ENCODE data around the gene ENKD1.
A peak's percentile ranks its signal among the peaks of the same experiment; 100 is the strongest.

The ENKD1 gene

DNA sequence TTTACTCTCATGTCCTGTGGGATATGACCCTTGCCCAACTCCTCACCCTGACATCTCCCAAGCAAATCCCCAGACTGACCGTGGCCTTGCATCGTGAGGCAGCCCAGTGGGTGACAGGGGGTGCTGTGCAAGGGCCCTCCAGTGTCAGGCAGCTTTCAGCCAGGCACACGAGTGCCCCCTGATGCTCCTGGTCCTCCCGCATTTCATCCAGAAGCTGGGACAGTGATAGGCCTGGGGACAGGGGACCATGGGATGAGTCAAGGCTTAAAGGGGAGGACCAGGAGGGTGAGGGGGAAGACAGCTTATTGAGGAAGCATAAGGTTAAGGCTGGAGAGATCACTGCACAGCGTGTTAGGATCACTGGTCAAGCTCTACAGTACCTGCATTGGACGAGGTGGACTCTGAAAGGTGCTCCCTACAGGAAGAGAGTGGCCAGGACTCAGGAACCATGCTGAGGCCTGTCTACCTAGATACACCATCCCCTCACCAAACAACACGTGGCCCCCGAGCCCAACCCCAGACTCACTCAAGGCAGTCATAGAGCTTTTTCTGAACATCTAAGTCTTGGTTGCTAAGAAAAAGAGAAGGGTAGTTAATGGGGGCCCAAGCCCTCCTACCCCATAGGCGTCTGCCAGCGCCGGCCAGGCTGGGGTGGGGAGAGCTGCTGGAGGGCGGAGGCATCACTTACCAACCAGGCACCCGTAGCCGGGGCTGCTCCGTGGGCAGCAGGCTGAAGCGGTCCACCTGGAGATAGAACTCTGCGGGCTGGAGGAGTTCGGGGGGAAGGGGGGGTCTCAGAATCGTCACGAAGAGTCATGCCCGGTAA, 7.5 kb downstream of the ENKD1 start:
- H3K9ac ChIP-seq (ENCODE audit: low read depth in 1 of 2, low read length in 2 of 2) = peak overlapping the region; percentile 54 to 88
- no peak overlapping the region for H3K27ac ChIP-seq (ENCODE audit: low read depth in 2 of 2, low read length in 2 of 2)
- peaks cover 4% of the 10 kb centered on the region in 2 donors for H3K36me3 ChIP-seq (ENCODE audit: control insufficient read depth in 2 of 2, insufficient read depth in 2 of 2, low read length in 2 of 2)
- peak overlapping the region; percentile 97 to 99 for H3K4me3 ChIP-seq (ENCODE audit: low read length in 2 of 2)
- H3K4me1 ChIP-seq (ENCODE audit: control insufficient read depth in 2 of 2, insufficient read depth in 2 of 2, low read length in 2 of 2) = peaks cover 16 to 20% of the 10 kb centered on the region in 2 donors
- H3K9me3 ChIP-seq (ENCODE audit: control insufficient read depth in 2 of 2, low read length in 2 of 2) = no peaks in the 10 kb centered on the region
- peaks cover 8 to 16% of the 10 kb centered on the region in 2 donors for H3K27me3 ChIP-seq (ENCODE audit: control insufficient read depth in 2 of 2, insufficient read depth in 2 of 2, low read length in 2 of 2)

DNA sequence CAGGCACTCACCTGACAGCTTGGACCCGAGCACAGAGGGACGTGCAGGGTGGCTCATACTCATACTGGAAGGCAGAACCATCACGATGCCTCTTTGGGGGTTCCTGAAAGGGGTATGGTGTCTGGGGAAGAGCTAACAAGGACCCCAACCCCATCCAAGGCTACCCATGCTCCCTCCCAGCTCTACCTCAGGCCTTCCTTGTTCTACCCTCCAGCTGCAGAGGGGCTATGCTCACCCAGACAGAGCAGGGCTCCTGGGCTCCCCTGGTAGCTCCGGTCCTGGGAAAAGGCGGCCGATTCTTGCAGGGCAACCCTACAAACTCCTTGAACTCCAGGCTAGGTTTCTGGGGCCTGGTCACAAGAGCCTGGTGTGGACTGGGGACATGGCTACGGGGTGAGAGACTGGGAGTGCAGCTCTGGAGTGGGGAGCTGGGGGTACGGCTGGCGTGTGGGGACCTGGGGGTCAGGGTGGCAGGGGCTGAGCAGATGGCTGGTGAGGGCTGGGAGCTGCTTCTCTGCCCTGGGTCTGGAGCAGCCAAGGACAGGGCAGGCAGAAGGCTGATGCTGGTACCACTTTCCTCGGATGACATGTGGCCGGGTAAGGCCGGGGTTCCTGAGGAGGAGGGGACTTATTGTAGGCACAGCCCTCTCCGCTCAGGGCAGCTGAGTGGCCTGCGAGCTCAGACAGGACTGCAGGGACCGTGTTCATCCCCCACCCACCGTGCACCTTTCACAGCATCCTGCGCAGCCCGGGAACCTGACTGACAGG, 8.6 kb downstream of the ENKD1 start:
- H3K27me3 ChIP-seq (ENCODE audit: control insufficient read depth in 2 of 2, insufficient read depth in 2 of 2, low read length in 2 of 2) = peaks cover 10 to 25% of the 10 kb centered on the region in 2 donors
- H3K27ac ChIP-seq (ENCODE audit: low read depth in 2 of 2, low read length in 2 of 2) = no peak overlapping the region
- H3K4me1 ChIP-seq (ENCODE audit: control insufficient read depth in 2 of 2, insufficient read depth in 2 of 2, low read length in 2 of 2) = peaks cover 16 to 23% of the 10 kb centered on the region in 2 donors
- H3K9ac ChIP-seq (ENCODE audit: low read depth in 1 of 2, low read length in 2 of 2) = no peak overlapping the region
- H3K9me3 ChIP-seq (ENCODE audit: control insufficient read depth in 2 of 2, low read length in 2 of 2) = no peaks in the 10 kb centered on the region
- H3K36me3 ChIP-seq (ENCODE audit: control insufficient read depth in 2 of 2, insufficient read depth in 2 of 2, low read length in 2 of 2) = peaks cover 4% of the 10 kb centered on the region in 2 donors
- no peak overlapping the region for H3K4me3 ChIP-seq (ENCODE audit: low read length in 2 of 2)

DNA sequence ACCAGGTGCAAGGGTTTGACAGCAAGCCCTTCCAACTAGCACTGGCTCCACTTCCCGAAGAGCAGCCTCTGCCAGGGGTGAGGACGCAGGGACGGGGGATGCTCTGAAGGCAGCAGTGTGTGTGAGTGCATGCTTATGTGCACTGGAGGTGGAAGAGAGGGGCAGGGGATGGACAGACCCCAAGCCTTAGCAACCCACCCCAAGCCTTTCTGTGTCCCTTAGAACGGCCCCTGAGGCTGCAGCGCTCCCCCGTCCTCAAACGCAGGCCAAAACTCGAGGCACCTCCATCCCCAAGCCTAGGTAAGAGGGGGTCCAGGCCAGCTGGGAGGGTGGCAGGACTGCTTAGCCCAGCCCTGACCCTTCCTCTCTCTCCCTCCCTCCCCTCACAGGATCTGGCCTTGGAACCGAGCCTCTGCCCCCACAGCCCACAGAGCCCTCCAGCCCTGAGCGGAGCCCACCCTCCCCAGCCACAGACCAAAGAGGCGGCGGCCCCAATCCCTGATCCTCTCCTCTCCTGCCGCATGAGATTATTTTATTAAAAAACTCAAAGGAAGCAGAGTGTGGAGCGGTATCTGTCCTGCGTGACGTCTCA, 9.4 kb downstream of the ENKD1 start:
- H3K9ac ChIP-seq (ENCODE audit: low read depth in 1 of 2, low read length in 2 of 2) = no peak overlapping the region
- H3K27ac ChIP-seq (ENCODE audit: low read depth in 2 of 2, low read length in 2 of 2) = no peak overlapping the region
- H3K4me3 ChIP-seq (ENCODE audit: low read length in 2 of 2) = no peak overlapping the region
- peaks cover 16 to 23% of the 10 kb centered on the region in 2 donors for H3K4me1 ChIP-seq (ENCODE audit: control insufficient read depth in 2 of 2, insufficient read depth in 2 of 2, low read length in 2 of 2)
- H3K27me3 ChIP-seq (ENCODE audit: control insufficient read depth in 2 of 2, insufficient read depth in 2 of 2, low read length in 2 of 2) = peaks cover 10 to 30% of the 10 kb centered on the region in 2 donors
- no peaks in the 10 kb centered on the region for H3K9me3 ChIP-seq (ENCODE audit: control insufficient read depth in 2 of 2, low read length in 2 of 2)
- peaks cover 4 to 6% of the 10 kb centered on the region in 2 donors for H3K36me3 ChIP-seq (ENCODE audit: control insufficient read depth in 2 of 2, insufficient read depth in 2 of 2, low read length in 2 of 2)

DNA sequence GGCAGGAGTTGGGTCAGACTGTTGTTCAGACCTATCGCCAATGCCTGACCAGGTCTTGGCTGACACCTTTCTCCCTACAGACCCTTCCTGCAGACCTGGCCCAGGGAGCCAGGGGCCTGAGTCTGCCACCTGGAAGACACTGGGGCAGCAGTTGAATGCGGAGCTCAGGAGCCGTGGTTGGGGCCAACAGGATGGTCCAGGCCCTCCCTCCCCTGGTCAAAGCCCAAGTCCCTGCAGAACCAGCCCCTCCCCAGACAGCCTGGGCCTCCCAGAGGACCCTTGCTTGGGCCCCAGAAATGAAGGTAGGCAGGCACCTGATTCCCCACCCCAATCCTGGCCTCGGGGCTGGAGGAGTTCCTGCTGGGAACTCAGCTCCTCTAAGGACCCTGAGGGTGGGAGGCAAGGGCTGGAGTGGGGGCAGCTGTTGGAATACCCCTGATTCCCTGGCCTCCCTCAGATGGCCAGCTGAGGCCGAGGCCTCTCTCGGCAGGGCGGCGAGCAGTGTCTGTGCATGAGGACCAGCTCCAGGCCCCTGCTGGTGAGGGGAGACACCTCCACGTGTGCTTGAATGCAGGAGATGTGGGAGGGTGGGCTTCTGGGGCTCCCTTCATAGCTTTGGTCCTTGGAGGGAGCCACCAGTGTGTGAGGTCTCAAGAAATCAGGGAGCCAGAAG, 10.1 kb downstream of the ENKD1 start:
- Histone ChIP-seq H3K4me1 (ENCODE audit: control insufficient read depth in 2 of 2, insufficient read depth in 2 of 2, low read length in 2 of 2) (peaks cover 14 to 21% of the 10 kb centered on the region in 2 donors), H3K36me3 (ENCODE audit: control insufficient read depth in 2 of 2, insufficient read depth in 2 of 2, low read length in 2 of 2) (peaks cover 4 to 7% of the 10 kb centered on the region in 2 donors), H3K9me3 (ENCODE audit: control insufficient read depth in 2 of 2, low read length in 2 of 2) (no peaks in the 10 kb centered on the region), H3K27me3 (ENCODE audit: control insufficient read depth in 2 of 2, insufficient read depth in 2 of 2, low read length in 2 of 2) (peaks cover 10 to 35% of the 10 kb centered on the region in 2 donors), H3K27ac (ENCODE audit: low read depth in 2 of 2, low read length in 2 of 2) (no peak overlapping the region), H3K4me3 (ENCODE audit: low read length in 2 of 2) (no peak overlapping the region), H3K9ac (ENCODE audit: low read depth in 1 of 2, low read length in 2 of 2) (no peak overlapping the region)

DNA sequence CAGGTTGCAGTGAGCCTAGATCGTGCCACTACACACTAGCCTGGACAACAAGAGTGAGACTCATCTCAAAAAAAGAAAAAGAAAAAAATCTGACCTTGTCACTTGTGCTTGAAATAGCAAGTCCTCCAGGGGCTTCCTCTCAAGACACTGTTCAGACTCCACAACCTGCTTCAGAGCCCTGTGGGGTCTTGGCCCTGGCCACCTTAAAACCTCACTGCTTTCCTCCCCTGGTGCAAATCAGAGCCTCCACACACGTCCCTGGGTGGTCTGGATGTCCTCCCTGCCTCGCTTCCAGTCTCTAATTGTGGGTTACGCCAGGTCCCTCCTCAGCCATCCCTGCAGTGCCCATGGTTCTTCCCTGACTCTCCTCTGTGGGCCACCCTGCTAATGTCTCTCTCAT, 11.2 kb downstream of the ENKD1 start:
- Histone ChIP-seq H3K27me3 (ENCODE audit: control insufficient read depth in 2 of 2, insufficient read depth in 2 of 2, low read length in 2 of 2) (peaks cover 13 to 43% of the 10 kb centered on the region in 2 donors), H3K9ac (ENCODE audit: low read depth in 1 of 2, low read length in 2 of 2) (no peak overlapping the region)

DNA sequence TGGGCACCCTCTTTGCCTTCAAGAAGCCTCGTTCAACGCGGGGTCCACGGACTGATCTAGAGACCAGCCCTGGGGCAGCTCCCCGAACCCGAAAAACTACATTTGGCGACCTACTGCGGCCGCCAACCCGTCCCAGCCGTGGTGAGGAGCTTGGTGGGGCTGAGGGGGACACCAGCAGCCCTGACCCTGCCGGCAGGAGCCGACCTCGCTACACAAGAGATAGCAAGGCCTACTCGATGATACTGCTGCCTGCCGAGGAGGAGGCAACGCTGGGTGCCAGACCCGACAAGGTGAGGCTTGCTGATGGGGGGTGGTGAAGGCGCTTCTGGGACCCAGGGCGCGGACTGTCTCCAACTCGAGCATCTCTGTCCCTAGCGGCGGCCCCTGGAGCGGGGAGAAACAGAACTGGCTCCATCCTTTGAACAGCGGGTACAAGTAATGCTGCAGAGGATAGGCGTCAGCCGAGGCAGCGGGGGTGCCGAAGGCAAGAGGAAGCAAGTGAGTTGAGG, 12.1 kb downstream of the ENKD1 start:
- Histone ChIP-seq H3K9ac (ENCODE audit: low read depth in 1 of 2, low read length in 2 of 2) (no peak overlapping the region), H3K9me3 (ENCODE audit: control insufficient read depth in 2 of 2, low read length in 2 of 2) (no peaks in the 10 kb centered on the region), H3K36me3 (ENCODE audit: control insufficient read depth in 2 of 2, insufficient read depth in 2 of 2, low read length in 2 of 2) (peaks cover 4 to 7% of the 10 kb centered on the region in 2 donors), H3K27me3 (ENCODE audit: control insufficient read depth in 2 of 2, insufficient read depth in 2 of 2, low read length in 2 of 2) (peaks cover 17 to 51% of the 10 kb centered on the region in 2 donors), H3K27ac (ENCODE audit: low read depth in 2 of 2, low read length in 2 of 2) (no peak overlapping the region), H3K4me1 (ENCODE audit: control insufficient read depth in 2 of 2, insufficient read depth in 2 of 2, low read length in 2 of 2) (peaks cover 5 to 7% of the 10 kb centered on the region in 2 donors), H3K4me3 (ENCODE audit: low read length in 2 of 2) (no peak overlapping the region)

More for the DNA sequence above, 11.2 kb downstream of the ENKD1 start:
- Histone ChIP-seq H3K36me3 (ENCODE audit: control insufficient read depth in 2 of 2, insufficient read depth in 2 of 2, low read length in 2 of 2) (peaks cover 4 to 7% of the 10 kb centered on the region in 2 donors), H3K27ac (ENCODE audit: low read depth in 2 of 2, low read length in 2 of 2) (no peak overlapping the region), H3K4me1 (ENCODE audit: control insufficient read depth in 2 of 2, insufficient read depth in 2 of 2, low read length in 2 of 2) (peaks cover 8 to 12% of the 10 kb centered on the region in 2 donors), H3K4me3 (ENCODE audit: low read length in 2 of 2) (no peak overlapping the region), H3K9me3 (ENCODE audit: control insufficient read depth in 2 of 2, low read length in 2 of 2) (no peaks in the 10 kb centered on the region)

DNA sequence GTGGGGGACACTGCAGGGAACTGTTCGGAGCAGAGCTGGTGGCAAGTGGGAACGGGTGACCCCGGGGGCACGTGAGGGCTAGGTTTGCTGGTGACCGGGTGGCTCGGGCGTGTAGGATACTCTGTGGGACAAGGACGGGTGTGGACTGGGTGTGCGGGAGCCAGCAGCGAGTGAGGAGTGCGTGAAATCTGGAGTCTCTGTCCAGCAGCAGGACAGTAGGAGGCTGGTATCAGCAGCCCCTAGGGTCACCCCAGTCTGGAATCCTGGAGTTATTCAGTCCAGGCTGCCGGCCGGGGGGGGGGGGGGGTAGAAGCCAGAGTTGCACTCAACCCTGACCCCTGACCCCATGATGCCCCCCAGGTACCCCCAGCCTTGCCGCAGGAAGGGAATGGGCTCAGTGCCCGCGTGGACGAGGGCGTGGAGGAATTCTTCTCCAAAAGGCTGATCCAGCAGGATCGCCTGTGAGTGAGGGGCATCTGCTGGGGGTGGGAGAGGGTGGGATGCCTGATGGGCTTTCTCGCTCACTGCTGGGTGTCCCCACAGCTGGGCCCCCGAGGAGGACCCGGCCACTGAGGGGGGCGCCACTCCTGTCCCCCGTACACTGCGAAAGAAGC, 12.7 kb downstream of the ENKD1 start:
- no peaks in the 10 kb centered on the region for H3K9me3 ChIP-seq (ENCODE audit: control insufficient read depth in 2 of 2, low read length in 2 of 2)
- H3K27me3 ChIP-seq (ENCODE audit: control insufficient read depth in 2 of 2, insufficient read depth in 2 of 2, low read length in 2 of 2) = peaks cover 17 to 57% of the 10 kb centered on the region in 2 donors
- no peak overlapping the region for H3K4me3 ChIP-seq (ENCODE audit: low read length in 2 of 2)
- H3K9ac ChIP-seq (ENCODE audit: low read depth in 1 of 2, low read length in 2 of 2) = no peak overlapping the region
- no peak overlapping the region for H3K27ac ChIP-seq (ENCODE audit: low read depth in 2 of 2, low read length in 2 of 2)
- H3K36me3 ChIP-seq (ENCODE audit: control insufficient read depth in 2 of 2, insufficient read depth in 2 of 2, low read length in 2 of 2) = peaks cover 4 to 7% of the 10 kb centered on the region in 2 donors
- H3K4me1 ChIP-seq (ENCODE audit: control insufficient read depth in 2 of 2, insufficient read depth in 2 of 2, low read length in 2 of 2) = peaks cover 0 to 3% of the 10 kb centered on the region in 2 donors

DNA sequence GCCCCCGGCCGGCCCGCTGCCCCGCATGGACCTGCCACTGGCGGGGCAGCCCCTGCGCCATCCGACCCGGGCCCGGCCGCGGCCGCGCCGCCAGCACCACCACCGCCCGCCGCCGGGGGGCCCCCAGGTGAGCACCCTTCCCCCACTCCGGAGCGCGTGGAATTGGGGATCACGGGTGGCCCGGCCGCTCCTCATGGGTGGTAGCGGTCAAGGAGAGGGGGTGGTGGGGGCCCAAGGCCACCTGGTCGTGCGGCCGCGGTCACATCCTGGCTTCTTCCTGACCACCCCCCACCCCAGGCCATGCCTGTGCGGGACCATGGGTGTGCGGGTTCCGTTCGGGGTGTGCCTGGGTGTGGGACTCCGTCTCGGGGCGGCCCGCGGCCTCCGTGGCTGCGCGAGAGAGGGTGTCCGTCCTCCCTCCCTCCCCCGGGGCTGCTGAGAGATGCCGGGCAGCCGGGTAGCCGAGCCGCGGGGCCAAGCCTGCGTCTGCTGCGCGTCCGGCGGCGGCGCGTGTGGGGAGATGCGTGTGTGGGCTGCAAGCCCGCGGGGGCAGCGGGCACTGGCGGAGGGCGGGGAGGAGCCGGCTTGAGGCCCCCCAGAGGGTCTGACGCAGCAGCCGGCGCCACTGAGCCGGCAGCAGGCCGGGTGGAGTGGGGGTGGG, 13.3 kb downstream of the ENKD1 start:
- Histone ChIP-seq H3K4me3 (ENCODE audit: low read length in 2 of 2) (no peak overlapping the region), H3K27me3 (ENCODE audit: control insufficient read depth in 2 of 2, insufficient read depth in 2 of 2, low read length in 2 of 2) (peaks cover 17 to 59% of the 10 kb centered on the region in 2 donors), H3K27ac (ENCODE audit: low read depth in 2 of 2, low read length in 2 of 2) (no peak overlapping the region), H3K36me3 (ENCODE audit: control insufficient read depth in 2 of 2, insufficient read depth in 2 of 2, low read length in 2 of 2) (peaks cover 4 to 7% of the 10 kb centered on the region in 2 donors), H3K9ac (ENCODE audit: low read depth in 1 of 2, low read length in 2 of 2) (no peak overlapping the region), H3K9me3 (ENCODE audit: control insufficient read depth in 2 of 2, low read length in 2 of 2) (no peaks in the 10 kb centered on the region), H3K4me1 (ENCODE audit: control insufficient read depth in 2 of 2, insufficient read depth in 2 of 2, low read length in 2 of 2) (peaks cover 0 to 3% of the 10 kb centered on the region in 2 donors)

All from mucosa of rectum (tissue), 2 donors.